ENCODE results near the gene RIC1. TPM values are rescaled to one million over a fixed set of nuclear protein-coding genes. Genes with fewer than 3 reads are reported as not detected.

RIC1 gene
- total and polyA plus RNA-seq, 2 of the 8 experiments (the other 6 are each of a cell fraction or from before 2014, with no cell fraction given), result 10.7 to 24.5 TPM

- Histone ChIP-seq H2BK15ac (ENCODE audit: low read length) (no peak overlapping the region), H3K14ac (ENCODE audit: insufficient read length) (no peak overlapping the region), H2BK12ac (ENCODE audit: low read depth, low read length) (no peak overlapping the region), H3K36me3 (ENCODE audit: control insufficient read depth in 2 of 4, insufficient read depth in 4 of 4, low read length in 3 of 4) (peaks cover 0 to 16% (median 3%) of the 10 kb centered on the region in 4 experiments; a peak in 4 of 8 replicates), H3K4me2 (ENCODE audit: insufficient read depth in 1 of 2, low read depth in 2 of 2, low read length in 2 of 2) (no peak overlapping the region), H4K20me1 (replicated peaks in 1 of 2; ENCODE audit: control insufficient read depth in 1 of 2, insufficient read depth in 2 of 2, low read length in 2 of 2) (no peaks in the 10 kb centered on the region), H3K79me1 (ENCODE audit: low read depth, low read length) (no peaks in the 10 kb centered on the region), H3K4ac (replicated peaks; ENCODE audit: insufficient read length, low read depth, low read length) (no peak overlapping the region), H3K23ac (ENCODE audit: insufficient read length) (no peak overlapping the region), H2BK120ac (replicated peaks; ENCODE audit: low read depth, low read length) (no peak overlapping the region), H2AK5ac (ENCODE audit: low read depth, low read length) (no peak overlapping the region), H3K23me2 (ENCODE audit: low read depth, low read length) (no peaks in the 10 kb centered on the region; the same call in 1 of the 2 replicates), H4K5ac (ENCODE audit: insufficient read length, low read depth, low read length) (no peak overlapping the region), H2BK20ac (ENCODE audit: low read length) (no peak overlapping the region), H3K27ac (ENCODE audit: low read depth, low read length) (no peak overlapping the region), H3K27me3 (replicated peaks in 1 of 4; ENCODE audit: control insufficient read depth in 3 of 4, extremely low read depth in 1 of 4, insufficient read depth in 3 of 4, low read length in 3 of 4) (no peaks in the 10 kb centered on the region), H4K91ac (replicated peaks; ENCODE audit: insufficient read length, low read length) (no peak overlapping the region), H4K8ac (ENCODE audit: extremely low read depth, insufficient read depth, low read length) (no peak overlapping the region), H3K56ac (replicated peaks; ENCODE audit: insufficient read length, low read depth, low read length) (no peak overlapping the region), H3K9ac (replicated peaks in 1 of 4; ENCODE audit: extremely low read depth in 1 of 4, low read depth in 3 of 4, low read length in 3 of 4) (no peak overlapping the region), H3K18ac (ENCODE audit: extremely low read depth, low read length) (no peak overlapping the region), H2AFZ (ENCODE audit: low read length) (no peak overlapping the region), H3K79me2 (ENCODE audit: control insufficient read depth in 1 of 2, insufficient read depth in 2 of 2, low read length in 2 of 2) (no peaks in the 10 kb centered on the region), H2BK5ac (ENCODE audit: low read depth, low read length) (no peak overlapping the region), H3K9me3 (ENCODE audit: insufficient read depth in 2 of 2, low read depth in 1 of 2, low read length in 1 of 2) (no peaks in the 10 kb centered on the region), H3K4me3 (ENCODE audit: extremely low read depth in 1 of 4, insufficient read depth in 2 of 4, low read depth in 3 of 4, low read length in 4 of 4) (no peak overlapping the region), H3K4me1 (replicated peaks in 1 of 4; ENCODE audit: control insufficient read depth in 3 of 4, insufficient read depth in 4 of 4, low read length in 3 of 4) (no peaks in the 10 kb centered on the region)
- DNase-seq (ENCODE audit: low read depth in 1 of 2, low spot score in 2 of 2), result no peak
- no peak for FAIRE-seq
- ChIA-PET CTCF (ENCODE audit: partially characterized antibody) (interaction anchor here (0.6 kb wide), 2 partner anchors 34 to 55 kb away, joined by 3 read pairs; no protein-coding TSS in a partner anchor), POLR2A (ENCODE audit: partially characterized antibody) (no interaction called here)
- no peak for TF ChIP-seq JUND (IDR thresholded peaks at IDR 0.05; ENCODE audit: low read length)
- no peak for TF ChIP-seq CHD1 (IDR thresholded peaks at IDR 0.05; ENCODE audit: low read depth, low read length)
Observed at GRCh38 chr9:5718296-5719032, 89.6 kb downstream of the RIC1 start.
